HUES6 (cell line): Measurements from ENCODE around the gene ENTREP1.

ENCODE experiments used
- H3K27ac ChIP-seq: 2 replicates; pipeline ENCODE4 v1.7.0; 2013; ENCODE audit warnings: low read depth, mild to moderate bottlenecking, low read length, inconsistent platforms
- H3K27me3 ChIP-seq: 2 replicates; pipeline ENCODE4 v1.6.1; 2013; ENCODE audit warnings: low read length; ENCODE audit not compliant: control insufficient read depth, insufficient read depth
- H3K36me3 ChIP-seq: 2 replicates; pipeline ENCODE4 v1.6.1; 2013; ENCODE audit warnings: low read length; ENCODE audit not compliant: control insufficient read depth, insufficient read depth
- H3K4me1 ChIP-seq: 2 replicates; pipeline ENCODE4 v1.6.1; 2013; ENCODE audit warnings: low read length; ENCODE audit not compliant: control insufficient read depth, insufficient read depth
- H3K4me3 ChIP-seq: 2 replicates; pipeline ENCODE4 v1.5.1; 2013; ENCODE audit warnings: low read depth, low read length
- H3K9ac ChIP-seq: one replicate; pipeline ENCODE4 v1.6.1; 2013; ENCODE audit warnings: mild to moderate bottlenecking, low read length
- H3K9me3 ChIP-seq: 2 replicates; pipeline ENCODE4 v1.6.1; 2013; ENCODE audit warnings: low read depth, low read length; ENCODE audit not compliant: control insufficient read depth, insufficient read depth

Gene ENTREP1

DNA sequence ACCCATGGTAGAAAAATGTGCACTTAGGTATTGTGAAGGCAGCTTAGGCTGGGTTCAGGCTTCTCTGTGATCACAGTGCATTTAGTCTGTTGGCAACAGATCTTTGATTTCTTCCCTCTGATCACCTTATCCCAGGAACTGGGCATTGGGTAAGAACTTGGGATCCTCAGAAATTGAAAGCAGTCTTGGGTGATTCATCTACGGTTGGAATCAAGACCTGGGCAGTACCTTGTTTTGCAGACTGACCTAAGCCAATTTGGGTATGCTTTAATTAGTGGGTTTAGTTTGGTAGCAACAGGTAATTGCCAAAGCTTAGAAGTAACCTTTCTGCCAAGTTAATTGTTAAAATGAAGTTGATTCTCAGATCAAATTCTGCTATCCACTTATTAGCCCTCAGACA is 17.8 kb downstream of the ENTREP1 start:
- H3K4me1 ChIP-seq, result peaks cover 26% of the 10 kb centered on the region
- H3K4me3 ChIP-seq, result no peak overlapping the region
- H3K27me3 ChIP-seq, result no peaks in the 10 kb centered on the region
- H3K9ac ChIP-seq, result no peak overlapping the region
- H3K9me3 ChIP-seq, result no peaks in the 10 kb centered on the region
- no peak overlapping the region for H3K27ac ChIP-seq
- no peaks in the 10 kb centered on the region for H3K36me3 ChIP-seq

DNA sequence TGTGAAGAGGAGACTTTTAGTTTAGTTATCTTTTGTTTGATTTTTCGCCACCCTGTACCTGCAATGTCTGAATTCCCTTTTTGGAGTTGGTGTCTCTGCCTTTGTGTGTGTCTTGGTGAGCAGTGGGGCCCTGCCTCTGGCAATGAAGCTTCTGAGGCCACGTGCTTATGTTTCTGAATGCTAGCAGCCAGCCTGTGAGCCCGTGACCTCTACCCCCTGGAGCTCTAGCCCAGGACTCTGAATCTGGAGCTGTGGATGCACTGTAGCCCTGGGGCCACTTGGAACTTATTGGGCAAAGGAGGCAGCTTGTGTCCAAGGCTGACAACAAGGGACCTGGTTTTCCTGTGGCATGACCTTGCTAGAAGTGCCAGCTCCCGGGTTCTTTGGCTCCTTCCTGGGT is 19.4 kb downstream of the ENTREP1 start:
- Histone ChIP-seq H3K27me3 (no peaks in the 10 kb centered on the region), H3K27ac (no peak overlapping the region), H3K4me1 (peaks cover 23% of the 10 kb centered on the region), H3K9ac (no peak overlapping the region), H3K36me3 (no peaks in the 10 kb centered on the region), H3K9me3 (no peaks in the 10 kb centered on the region), H3K4me3 (no peak overlapping the region)

DNA sequence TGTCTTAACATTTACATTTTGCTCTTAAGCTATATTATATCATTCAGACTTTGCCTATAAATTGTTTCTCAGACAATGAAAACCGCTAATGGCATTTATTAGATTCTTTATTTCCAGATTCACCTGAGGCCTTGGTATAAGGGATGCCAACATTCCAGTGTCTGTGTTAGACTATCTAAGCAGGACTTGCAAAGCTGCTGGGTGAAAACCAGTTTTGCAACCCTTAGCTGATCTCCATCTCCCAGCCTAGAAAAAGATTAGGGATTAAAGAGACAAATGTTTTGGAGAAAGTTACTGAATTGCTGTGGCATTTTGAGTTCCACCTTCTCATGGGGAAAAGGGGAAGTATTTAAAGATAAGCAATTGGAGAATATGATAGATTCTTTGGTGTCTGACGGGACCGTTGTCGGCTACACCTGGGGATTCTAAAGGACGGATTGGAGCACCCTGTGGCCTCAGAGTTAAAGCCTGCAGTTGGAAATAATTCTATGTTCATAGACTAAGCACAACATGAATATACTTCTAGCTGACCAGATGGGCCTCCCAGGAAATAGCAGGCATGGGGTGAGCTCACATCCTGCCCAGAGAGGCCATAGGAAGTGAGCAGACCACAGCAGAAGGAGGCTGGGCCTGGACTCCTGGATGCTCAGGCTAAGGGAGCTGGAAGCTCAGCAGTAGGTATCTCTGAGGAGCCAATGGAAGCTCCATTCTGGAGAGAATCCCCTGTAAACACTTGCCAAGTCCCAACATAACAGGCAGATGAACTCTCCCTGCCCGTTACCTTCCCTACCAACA is 21.8 kb downstream of the ENTREP1 start:
- Histone ChIP-seq H3K4me1 (peaks cover 13% of the 10 kb centered on the region), H3K9me3 (no peaks in the 10 kb centered on the region), H3K9ac (no peak overlapping the region), H3K36me3 (no peaks in the 10 kb centered on the region), H3K27ac (no peak overlapping the region), H3K4me3 (no peak overlapping the region), H3K27me3 (no peaks in the 10 kb centered on the region)

DNA sequence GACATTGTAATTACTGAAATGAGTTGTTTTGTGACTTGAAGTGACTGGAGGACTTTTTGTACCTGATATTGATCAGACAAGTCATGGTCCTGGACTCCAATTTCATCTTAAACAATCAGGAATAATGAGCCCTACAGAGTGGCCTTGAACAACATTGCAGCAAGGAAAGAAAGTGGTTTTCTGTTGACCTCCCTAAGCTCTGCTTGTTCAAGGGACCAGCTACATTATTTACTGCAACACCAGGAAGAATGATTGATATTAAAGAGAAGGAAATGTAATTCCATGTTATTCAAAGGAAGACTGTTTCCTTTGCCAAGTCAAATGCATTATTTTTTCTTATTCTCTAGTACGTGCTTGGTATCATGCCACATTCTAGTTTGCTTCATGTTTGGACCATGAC is 22.6 kb downstream of the ENTREP1 start:
- no peak overlapping the region for H3K27ac ChIP-seq
- H3K9ac ChIP-seq, result no peak overlapping the region
- H3K4me3 ChIP-seq, result no peak overlapping the region
- H3K4me1 ChIP-seq, result peaks cover 13% of the 10 kb centered on the region
- no peaks in the 10 kb centered on the region for H3K9me3 ChIP-seq
- no peaks in the 10 kb centered on the region for H3K36me3 ChIP-seq
- no peaks in the 10 kb centered on the region for H3K27me3 ChIP-seq

DNA sequence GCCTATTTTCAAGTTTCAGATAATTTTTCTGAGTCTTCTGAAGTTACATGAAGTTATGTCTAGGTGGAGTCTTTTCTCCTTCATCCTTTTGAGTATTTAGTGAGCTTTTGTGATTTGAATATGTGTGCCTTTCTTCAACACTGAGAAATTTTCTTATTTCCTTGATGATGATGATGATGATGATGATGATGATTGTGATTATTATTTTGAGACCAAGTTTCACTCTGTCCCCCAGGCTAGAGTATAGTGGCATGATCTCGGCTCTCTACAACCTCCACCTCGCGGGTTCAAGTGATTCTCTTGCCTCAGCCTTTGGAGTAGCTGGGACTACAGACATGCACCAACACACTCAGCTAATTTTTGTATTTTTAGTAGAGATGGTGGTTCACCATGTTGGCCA is 26.2 kb downstream of the ENTREP1 start:
- no peaks in the 10 kb centered on the region for H3K36me3 ChIP-seq
- no peaks in the 10 kb centered on the region for H3K27me3 ChIP-seq
- H3K9ac ChIP-seq, result no peak overlapping the region
- no peak overlapping the region for H3K4me3 ChIP-seq
- H3K27ac ChIP-seq, result no peak overlapping the region
- no peaks in the 10 kb centered on the region for H3K9me3 ChIP-seq
- H3K4me1 ChIP-seq, result 0 out of 2 replicates have a peak, but pooled peaks cover 2% of the 10 kb centered on the region

DNA sequence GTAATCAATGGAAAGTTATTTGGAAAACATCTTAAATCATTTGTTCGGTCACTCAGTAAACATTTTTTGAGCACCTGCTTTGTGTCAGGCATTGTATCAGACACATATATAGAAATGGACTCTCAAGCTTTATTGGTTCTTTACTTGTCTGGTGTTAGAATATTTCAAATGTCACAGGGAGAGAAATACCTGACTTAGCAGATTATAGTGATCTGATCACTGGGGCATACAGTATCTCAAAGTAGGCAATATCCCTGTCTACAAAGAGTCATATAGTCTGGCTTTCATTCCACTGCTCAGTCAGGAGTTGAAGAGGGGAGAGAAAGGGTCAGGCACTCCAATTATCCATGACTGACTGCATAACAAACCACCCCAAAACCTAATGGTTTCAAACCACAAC is 30.2 kb downstream of the ENTREP1 start:
- no peak overlapping the region for H3K4me3 ChIP-seq
- H3K36me3 ChIP-seq, result no peaks in the 10 kb centered on the region
- H3K9ac ChIP-seq, result no peak overlapping the region
- H3K9me3 ChIP-seq, result no peaks in the 10 kb centered on the region
- no peaks in the 10 kb centered on the region for H3K4me1 ChIP-seq
- no peak overlapping the region for H3K27ac ChIP-seq
- H3K27me3 ChIP-seq, result no peaks in the 10 kb centered on the region

DNA sequence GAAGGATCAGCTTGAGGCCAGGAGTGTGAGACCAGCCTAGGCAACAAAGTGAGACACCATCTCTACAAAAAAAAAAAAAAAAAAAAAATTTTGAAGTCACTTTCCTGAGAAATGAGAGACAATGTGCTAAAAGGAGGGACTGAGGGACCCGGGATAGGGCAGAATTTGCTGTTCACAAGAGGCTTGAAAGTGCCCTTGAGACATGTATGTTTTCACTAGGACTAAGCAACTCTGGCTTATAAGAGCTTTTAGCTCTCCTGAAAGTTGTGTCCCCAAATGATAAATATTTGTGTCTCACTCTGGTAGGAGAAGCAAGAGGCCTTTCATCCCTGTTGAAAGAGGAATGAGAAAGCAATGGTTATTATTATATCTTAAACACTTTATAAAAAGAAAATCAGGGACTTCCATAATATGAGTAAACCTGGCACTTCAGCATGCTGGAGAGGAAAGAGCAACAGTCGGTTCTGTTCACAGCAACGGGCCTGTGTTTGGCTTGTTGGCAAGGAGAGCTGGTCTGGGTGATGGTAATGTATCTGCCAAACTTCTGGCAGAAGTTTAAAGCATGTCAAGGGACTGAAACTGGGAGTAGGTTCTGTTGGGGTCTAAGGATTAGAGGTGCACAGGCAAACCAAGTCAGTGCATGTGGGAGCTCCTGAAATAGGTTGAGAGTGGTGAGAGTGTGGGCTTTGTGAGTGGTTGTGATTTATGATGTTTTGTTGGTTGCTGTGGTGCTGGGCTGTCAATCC is 32.2 kb downstream of the ENTREP1 start:
- Histone ChIP-seq H3K36me3 (no peaks in the 10 kb centered on the region), H3K4me1 (no peaks in the 10 kb centered on the region), H3K27me3 (no peaks in the 10 kb centered on the region), H3K9ac (no peak overlapping the region), H3K27ac (no peak overlapping the region), H3K4me3 (no peak overlapping the region), H3K9me3 (no peaks in the 10 kb centered on the region)

DNA sequence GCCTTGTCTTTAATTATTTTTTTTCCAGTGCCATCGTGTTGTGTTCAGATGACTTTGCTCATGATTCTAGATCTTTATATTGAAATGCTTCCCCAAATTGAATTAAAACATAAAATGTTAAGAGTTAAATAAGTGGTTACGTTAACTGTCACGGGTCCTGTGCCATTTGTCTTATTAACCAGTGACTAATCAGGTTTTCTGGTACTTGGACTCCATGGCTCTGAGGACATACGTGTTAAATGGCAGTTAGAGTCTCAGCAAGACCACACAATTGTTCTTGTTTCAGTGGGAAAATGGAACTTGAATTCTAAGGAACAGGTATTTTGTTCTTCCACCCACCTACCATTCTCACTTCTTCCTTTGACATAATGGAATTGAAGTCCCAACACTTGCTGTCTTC is 32.8 kb downstream of the ENTREP1 start:
- H3K4me1 ChIP-seq, result no peaks in the 10 kb centered on the region
- no peaks in the 10 kb centered on the region for H3K27me3 ChIP-seq
- H3K9ac ChIP-seq, result no peak overlapping the region
- no peak overlapping the region for H3K27ac ChIP-seq
- H3K9me3 ChIP-seq, result no peaks in the 10 kb centered on the region
- H3K4me3 ChIP-seq, result no peak overlapping the region
- no peaks in the 10 kb centered on the region for H3K36me3 ChIP-seq

DNA sequence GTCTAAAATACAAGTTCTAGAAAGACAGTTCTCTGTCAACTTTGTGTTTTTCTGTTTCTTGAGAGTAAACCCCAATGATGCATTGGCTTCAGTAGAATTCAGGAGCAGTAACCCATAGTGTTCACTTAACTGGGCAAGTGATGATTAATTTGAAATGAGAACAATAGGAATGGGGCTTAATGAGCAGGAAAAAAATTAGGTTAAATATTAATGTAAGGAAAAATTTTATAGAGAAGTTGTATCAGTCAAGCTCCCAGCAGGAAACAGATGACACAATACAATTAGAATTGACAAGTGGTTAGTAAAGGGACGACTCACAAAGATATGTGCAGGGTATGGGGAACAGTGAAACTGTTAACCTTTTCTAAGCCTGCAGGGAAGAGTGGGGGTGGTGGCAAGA is 38.2 kb downstream of the ENTREP1 start:
- H3K4me3 ChIP-seq, result no peak overlapping the region
- no peaks in the 10 kb centered on the region for H3K4me1 ChIP-seq
- no peaks in the 10 kb centered on the region for H3K36me3 ChIP-seq
- no peaks in the 10 kb centered on the region for H3K27me3 ChIP-seq
- H3K27ac ChIP-seq, result no peak overlapping the region
- H3K9ac ChIP-seq, result no peak overlapping the region
- H3K9me3 ChIP-seq, result peaks cover 2% of the 10 kb centered on the region; the same call in 1 of the 2 replicates

DNA sequence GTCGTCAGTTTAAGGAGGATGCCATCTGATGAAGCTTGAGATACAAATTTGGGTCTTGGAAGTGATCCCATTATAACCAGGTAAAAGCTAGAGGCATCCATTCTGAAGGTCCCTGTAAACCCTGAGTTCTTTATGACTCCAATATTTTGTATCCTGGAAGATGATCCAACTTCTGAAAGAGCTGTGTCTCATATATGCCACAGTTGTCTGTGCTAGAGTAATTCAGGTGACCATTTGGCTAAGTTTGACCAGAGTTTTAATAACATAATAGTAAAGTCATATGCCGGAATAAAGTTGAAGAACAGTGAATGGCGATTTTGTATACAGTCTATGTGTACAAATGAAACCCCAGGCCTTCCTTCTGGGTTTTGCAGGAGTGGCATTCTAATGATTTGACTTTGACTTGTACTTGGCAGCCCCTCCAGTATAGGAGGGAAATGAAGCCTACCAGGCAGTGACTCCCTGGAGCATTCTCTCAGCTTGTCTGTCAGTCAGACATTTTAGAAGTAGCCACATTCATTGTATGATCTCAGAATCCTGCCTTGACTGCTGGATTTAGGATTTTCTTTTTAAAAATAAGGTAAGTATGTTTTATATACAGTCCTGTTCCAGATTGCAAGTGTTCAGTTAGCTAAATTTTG is 39.6 kb downstream of the ENTREP1 start:
- no peaks in the 10 kb centered on the region for H3K27me3 ChIP-seq
- no peaks in the 10 kb centered on the region for H3K36me3 ChIP-seq
- peaks cover 3% of the 10 kb centered on the region; the same call in 1 of the 2 replicates for H3K9me3 ChIP-seq
- H3K4me3 ChIP-seq, result no peak overlapping the region
- H3K27ac ChIP-seq, result no peak overlapping the region; the same call in 1 of the 2 replicates
- no peak overlapping the region for H3K9ac ChIP-seq
- no peaks in the 10 kb centered on the region for H3K4me1 ChIP-seq

DNA sequence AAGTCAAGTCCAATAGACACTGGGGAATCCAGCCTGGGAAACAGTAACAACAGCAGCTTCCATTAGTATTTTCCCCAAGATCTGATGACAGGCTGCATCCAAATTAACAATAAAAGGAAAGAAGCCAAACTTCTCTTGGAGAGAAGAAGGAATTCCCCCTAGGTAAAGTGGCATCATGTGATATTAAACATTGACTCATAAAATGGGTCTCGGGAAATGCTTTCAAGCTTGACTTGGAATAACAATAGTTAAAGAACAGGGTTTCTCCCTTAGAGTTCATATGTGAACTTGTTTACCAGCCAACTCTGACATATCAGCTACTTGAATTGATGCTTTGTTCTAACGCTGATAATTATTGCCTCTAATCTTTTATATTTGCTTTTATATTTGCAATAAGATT is 45.4 kb downstream of the ENTREP1 start:
- Histone ChIP-seq H3K9me3 (peaks cover 3% of the 10 kb centered on the region; the same call in 1 of the 2 replicates), H3K36me3 (peaks cover 5% of the 10 kb centered on the region; the same call in 1 of the 2 replicates), H3K9ac (no peak overlapping the region), H3K27me3 (no peaks in the 10 kb centered on the region), H3K4me3 (no peak overlapping the region), H3K4me1 (peaks cover 6% of the 10 kb centered on the region), H3K27ac (no peak overlapping the region)
